Measurements from ENCODE around the gene EPB41L3. TPM values are rescaled to one million over a fixed set of nuclear protein-coding genes. Genes with fewer than 3 reads are reported as not detected.

The EPB41L3 gene
- total and polyA plus RNA-seq, 10 of the 15 experiments (the other 5 are each of a cell fraction or from before 2014, with no cell fraction given) = 0.11 to 0.69 (median 0.23) TPM; not detected in 6

GRCh38 chr18:5350636-5351035 lies 193.2 kb downstream of the EPB41L3 start:
- ChIA-PET POLR2A (no interaction called here), SMC1A (ENCODE audit: uncharacterized antibody, unreplicated experiment) (no interaction called here), CTCF (no interaction called here), RAD21 (ENCODE audit: unreplicated experiment) (no interaction called here)
- intact Hi-C loops (cut with micrococcal nuclease; ENCODE audit: unreplicated experiment) (no loop called here), in situ Hi-C loops (cut with MboI) (no loop called here)
- Histone ChIP-seq H3K4me1 (ENCODE audit: control insufficient read depth, insufficient read depth, low read length) (no peaks in the 10 kb centered on the region), H3K27ac (ENCODE audit: control insufficient read depth, insufficient read depth) (no peak overlapping the region), H3K4me2 (ENCODE audit: control insufficient read depth, insufficient read depth) (no peak overlapping the region), H3K9ac (ENCODE audit: control insufficient read depth, insufficient read depth, low read length) (no peak overlapping the region), H3K36me3 (ENCODE audit: control insufficient read depth in 2 of 2, insufficient read depth in 2 of 2, low read length in 1 of 2) (no peaks in the 10 kb centered on the region), H3K4me3 (no peak overlapping the region), H3K79me2 (ENCODE audit: control insufficient read depth, insufficient read depth, low read length) (no peaks in the 10 kb centered on the region), H4K20me1 (ENCODE audit: control insufficient read depth, insufficient read depth) (no peaks in the 10 kb centered on the region), H3K9me3 (replicated peaks; ENCODE audit: control insufficient read depth, insufficient read depth, low read length) (no peaks in the 10 kb centered on the region), H2AFZ (ENCODE audit: control insufficient read depth, low read depth, low read length) (no peak overlapping the region), H3K27me3 (replicated peaks in 1 of 2; ENCODE audit: control insufficient read depth in 2 of 2, insufficient read depth in 2 of 2, low read length in 1 of 2) (no peaks in the 10 kb centered on the region)
- ATAC-seq (no peak), FAIRE-seq (no peak), DNase-seq (ENCODE audit: low read depth, low spot score) (no peak)
- no TSS peak for BruUV-seq (replicated peaks)
- no peak for TF ChIP-seq FOS (IDR thresholded peaks at IDR 0.05; ENCODE audit: borderline replicate concordance, extremely low read depth, insufficient read length)
- TF ChIP-seq SUZ12 (IDR thresholded peaks at IDR 0.05; ENCODE audit: unreplicated experiment) = no peak
- no peak for TF ChIP-seq E2F4 (IDR thresholded peaks at IDR 0.05; ENCODE audit: low read depth, low read length)
- 0% methylated on average over 2 of the region's 2 CpGs for WGBS (ENCODE audit: insufficient coverage, insufficient replicate concordance, low lambda C conversion rate, missing lambda C conversion rate)

Other genes starting within 250 kb of the EPB41L3 start
- 11.0 and 11.2 TPM in 2 replicates for gene ZBTB14, start 248.3 kb downstream of the EPB41L3 start, total RNA-seq (2014; rRNA removed)
- gene ZBTB14, start 248.3 kb downstream of the EPB41L3 start, total RNA-seq (2014; rRNA removed; fragmentation: Illumina TruSeq; extraction: Trizol) = 12.6 and 13.1 TPM in 2 replicates
- 12.5 and 14.7 TPM in 2 replicates for gene ZBTB14, start 248.3 kb downstream of the EPB41L3 start, total RNA-seq (2021)
- 21.2 and 33.6 TPM in 2 replicates for gene ZBTB14, start 248.3 kb downstream of the EPB41L3 start, polyA plus RNA-seq (2011; rRNA removed)
- gene ZBTB14, start 248.3 kb downstream of the EPB41L3 start, polyA plus RNA-seq (2014; fragmentation: Illumina TruSeq; extraction: Trizol) = 13.5 and 19.4 TPM in 2 replicates
- gene ZBTB14, start 248.3 kb downstream of the EPB41L3 start, polyA plus RNA-seq (2014; fragmentation: Nextera tagmentation; extraction: Ambion mirVana) = 1 to 10 TPM; 4.4 to 4.8 TPM
- 7.7 and 9.1 TPM in 2 replicates for gene ZBTB14, start 248.3 kb downstream of the EPB41L3 start, polyA plus RNA-seq (2014; rRNA removed)
- gene ZBTB14, start 248.3 kb downstream of the EPB41L3 start, polyA plus RNA-seq (2016; fragmentation: Nextera tagmentation; extraction: Ambion mirVana) = 10 to 100 TPM; 10.3 to 11.0 TPM

Measured in GM12878 (cell line).